IPS-18a (cell line): ENCODE measurements around the gene USF2.

Experiments used
- H3K27ac ChIP-seq: one replicate; pipeline ENCODE4 v1.5.1; 2013; ENCODE audit warnings: low read length
- H3K27me3 ChIP-seq: one replicate; pipeline ENCODE4 v1.6.1; 2013; ENCODE audit warnings: mild to moderate bottlenecking, low read length; ENCODE audit not compliant: control insufficient read depth, insufficient read depth
- H3K36me3 ChIP-seq: one replicate; pipeline ENCODE4 v1.6.1; 2013; ENCODE audit warnings: low read depth, low read length; ENCODE audit not compliant: control insufficient read depth
- H3K4me1 ChIP-seq: one replicate; pipeline ENCODE4 v1.6.1; 2013; ENCODE audit warnings: low read depth, low read length; ENCODE audit not compliant: control insufficient read depth
- H3K4me3 ChIP-seq: one replicate; pipeline ENCODE4 v1.5.1; 2013; ENCODE audit warnings: low read length
- H3K9ac ChIP-seq: one replicate; pipeline ENCODE4 v1.6.1; 2013; ENCODE audit warnings: mild to moderate bottlenecking, low read length, moderate library complexity
- H3K9me3 ChIP-seq: one replicate; pipeline ENCODE4 v1.6.1; 2013; ENCODE audit warnings: low read depth, low read length; ENCODE audit not compliant: control insufficient read depth

The USF2 gene

GRCh38 chr19:35311901-35312665, 43.3 kb downstream of the USF2 start:
- no peaks in the 10 kb centered on the region for H3K9me3 ChIP-seq
- no peaks in the 10 kb centered on the region for H3K27me3 ChIP-seq
- H3K9ac ChIP-seq, result no peak overlapping the region
- H3K36me3 ChIP-seq, result no peaks in the 10 kb centered on the region
- H3K4me1 ChIP-seq, result no peaks in the 10 kb centered on the region
- no peak overlapping the region for H3K4me3 ChIP-seq
- no peak overlapping the region for H3K27ac ChIP-seq

GRCh38 chr19:35313587-35313986, 44.8 kb downstream of the USF2 start:
- no peak overlapping the region for H3K27ac ChIP-seq
- H3K4me1 ChIP-seq, result no peaks in the 10 kb centered on the region
- no peak overlapping the region for H3K4me3 ChIP-seq
- no peaks in the 10 kb centered on the region for H3K36me3 ChIP-seq
- H3K27me3 ChIP-seq, result no peaks in the 10 kb centered on the region
- no peak overlapping the region for H3K9ac ChIP-seq
- H3K9me3 ChIP-seq, result no peaks in the 10 kb centered on the region

DNA sequence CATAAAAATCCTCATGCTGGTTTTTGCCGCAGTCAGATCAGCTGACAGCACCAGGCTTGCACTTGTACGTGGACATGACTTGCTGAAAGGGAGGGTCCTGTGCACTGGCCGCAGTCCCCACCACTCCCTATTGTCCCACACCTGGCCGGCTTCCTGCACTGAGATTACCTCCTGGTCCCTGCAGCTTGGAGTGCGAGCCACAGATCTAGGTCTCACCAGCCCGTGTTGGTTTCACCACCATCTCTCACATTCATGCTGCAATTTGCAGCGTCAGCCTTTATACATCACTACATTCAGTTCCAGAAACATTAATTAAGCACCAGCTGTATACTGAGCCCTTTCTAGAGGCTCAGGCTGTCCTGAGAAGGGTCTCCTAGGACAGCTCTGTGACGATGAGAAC, 45.3 kb downstream of the USF2 start:
- H3K4me1 ChIP-seq, result no peaks in the 10 kb centered on the region
- H3K9ac ChIP-seq, result no peak overlapping the region
- H3K27ac ChIP-seq, result no peak overlapping the region

GRCh38 chr19:35314858-35315470, 46.2 kb downstream of the USF2 start:
- Histone ChIP-seq H3K9ac (no peak overlapping the region), H3K27ac (no peak overlapping the region), H3K4me1 (no peaks in the 10 kb centered on the region), H3K9me3 (no peaks in the 10 kb centered on the region), H3K27me3 (no peaks in the 10 kb centered on the region), H3K4me3 (no peak overlapping the region), H3K36me3 (no peaks in the 10 kb centered on the region)

More for the DNA sequence above, 45.3 kb downstream of the USF2 start:
- Histone ChIP-seq H3K4me3 (no peak overlapping the region), H3K9me3 (no peaks in the 10 kb centered on the region), H3K27me3 (no peaks in the 10 kb centered on the region), H3K36me3 (no peaks in the 10 kb centered on the region)

GRCh38 chr19:35315883-35316282, 47.1 kb downstream of the USF2 start:
- no peak overlapping the region for H3K27ac ChIP-seq
- no peaks in the 10 kb centered on the region for H3K4me1 ChIP-seq
- no peak overlapping the region for H3K4me3 ChIP-seq

GRCh38 chr19:35316560-35316959, 47.8 kb downstream of the USF2 start:
- H3K9me3 ChIP-seq, result no peaks in the 10 kb centered on the region
- no peak overlapping the region for H3K27ac ChIP-seq
- H3K4me3 ChIP-seq, result no peak overlapping the region
- H3K27me3 ChIP-seq, result no peaks in the 10 kb centered on the region
- no peaks in the 10 kb centered on the region for H3K36me3 ChIP-seq
- no peak overlapping the region for H3K9ac ChIP-seq
- no peaks in the 10 kb centered on the region for H3K4me1 ChIP-seq

More at GRCh38 chr19:35315883-35316282, 47.1 kb downstream of the USF2 start:
- Histone ChIP-seq H3K9ac (no peak overlapping the region), H3K9me3 (no peaks in the 10 kb centered on the region), H3K36me3 (no peaks in the 10 kb centered on the region), H3K27me3 (no peaks in the 10 kb centered on the region)

DNA sequence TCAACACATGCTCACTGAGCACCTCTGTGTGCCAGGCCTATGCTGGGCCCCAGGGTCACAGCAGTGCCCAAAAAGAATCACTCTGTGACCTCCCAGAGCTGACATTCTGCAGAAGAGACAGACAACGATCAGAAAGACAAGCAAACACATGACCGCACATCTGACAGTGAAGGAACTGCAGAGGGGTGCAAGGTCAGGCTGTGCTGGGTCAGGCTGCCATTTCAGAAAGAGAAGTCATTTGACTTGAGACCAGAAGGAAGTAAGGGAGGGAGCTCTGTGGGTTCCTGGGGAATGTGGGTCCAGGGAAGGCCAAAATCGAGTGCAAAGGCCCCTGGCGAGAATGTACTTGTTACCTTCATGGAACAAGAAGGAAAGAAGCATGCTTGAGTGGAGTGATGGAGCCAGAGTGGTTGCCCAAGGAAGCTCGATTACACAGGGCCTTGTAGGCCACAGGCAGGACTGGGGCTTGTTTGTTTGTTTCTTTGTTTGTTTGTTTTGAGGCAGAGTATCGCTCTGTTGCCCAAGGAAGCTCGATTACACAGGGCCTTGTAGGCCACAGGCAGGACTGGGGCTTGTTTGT, 48.8 kb downstream of the USF2 start:
- no peak overlapping the region for H3K4me3 ChIP-seq
- no peaks in the 10 kb centered on the region for H3K4me1 ChIP-seq
- H3K9ac ChIP-seq, result no peak overlapping the region
- H3K27ac ChIP-seq, result no peak overlapping the region
- H3K36me3 ChIP-seq, result no peaks in the 10 kb centered on the region
- H3K9me3 ChIP-seq, result no peaks in the 10 kb centered on the region
- no peaks in the 10 kb centered on the region for H3K27me3 ChIP-seq

DNA sequence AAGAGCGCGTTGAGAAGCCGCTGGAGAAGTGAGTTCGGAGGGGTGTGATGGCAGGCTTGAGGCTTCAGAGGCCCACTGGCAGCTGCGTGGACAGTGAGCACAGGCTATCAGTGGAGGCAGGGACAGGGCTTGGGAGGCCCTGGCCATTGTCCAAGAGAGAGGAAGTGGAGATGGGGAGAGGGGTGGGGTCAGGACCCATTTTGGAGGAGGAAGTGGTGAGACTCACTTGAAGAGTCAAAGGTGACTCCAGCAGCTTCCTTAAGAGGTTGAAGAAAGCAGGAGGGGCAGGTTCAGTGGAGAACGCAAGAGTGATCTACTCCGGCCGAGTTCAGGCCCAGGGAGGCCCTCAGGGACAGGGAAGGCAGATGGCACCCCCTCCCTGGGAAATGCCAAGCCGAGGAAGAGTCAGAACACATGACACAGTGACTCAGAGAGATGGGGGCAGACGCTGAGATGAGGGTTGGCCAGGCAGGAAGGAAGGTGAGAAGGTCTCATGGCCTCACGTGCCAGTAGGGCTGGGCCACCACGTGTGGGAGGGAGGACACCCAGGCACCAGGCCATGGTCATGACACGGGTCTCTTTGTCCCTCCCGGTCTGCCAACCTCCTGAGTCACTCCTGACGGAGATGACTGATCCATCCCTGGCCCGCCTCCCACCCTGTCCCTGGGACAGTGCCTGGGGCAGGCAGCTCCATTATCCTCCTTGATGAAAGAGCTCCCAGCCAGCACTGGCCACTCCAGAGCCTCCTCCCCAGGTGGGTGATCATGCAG, 50.1 kb downstream of the USF2 start:
- H3K9me3 ChIP-seq, result no peaks in the 10 kb centered on the region
- no peaks in the 10 kb centered on the region for H3K4me1 ChIP-seq
- no peak overlapping the region for H3K9ac ChIP-seq
- no peaks in the 10 kb centered on the region for H3K36me3 ChIP-seq
- H3K4me3 ChIP-seq, result no peak overlapping the region
- H3K27me3 ChIP-seq, result no peaks in the 10 kb centered on the region
- no peak overlapping the region for H3K27ac ChIP-seq

DNA sequence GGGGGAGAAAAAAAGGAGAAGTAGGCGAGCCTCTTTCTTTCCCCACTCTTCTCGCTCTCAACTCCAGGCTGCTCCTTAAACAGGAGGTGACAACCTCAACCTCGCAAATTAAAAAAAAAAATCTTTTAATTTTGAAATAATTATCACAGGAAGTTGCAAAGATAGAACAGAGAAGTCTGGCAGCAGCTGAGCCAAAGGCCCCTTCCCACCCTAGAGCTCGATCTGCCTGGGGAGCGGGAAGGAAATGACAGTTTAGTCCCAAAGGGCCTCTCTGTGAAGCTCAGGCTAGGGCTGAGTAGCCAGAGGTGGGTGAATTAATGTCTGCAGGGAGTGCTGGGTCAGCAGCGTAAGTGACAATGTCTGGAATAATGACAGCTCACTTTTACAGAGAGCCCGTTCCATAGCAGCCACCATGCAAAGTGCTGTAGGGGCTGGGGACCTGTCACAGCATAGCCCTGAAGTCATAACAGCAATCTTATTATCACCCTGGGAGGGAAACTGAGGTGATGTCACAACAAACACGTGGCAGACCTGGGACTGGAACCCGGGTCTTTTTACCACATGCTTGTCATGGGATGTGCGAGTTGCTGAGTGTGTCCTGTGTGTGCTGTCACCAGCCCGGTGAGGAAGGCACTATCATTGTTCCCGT, 51.4 kb downstream of the USF2 start:
- Histone ChIP-seq H3K4me1 (no peaks in the 10 kb centered on the region), H3K36me3 (no peaks in the 10 kb centered on the region), H3K9ac (no peak overlapping the region), H3K4me3 (no peak overlapping the region), H3K27ac (no peak overlapping the region), H3K9me3 (no peaks in the 10 kb centered on the region), H3K27me3 (no peaks in the 10 kb centered on the region)

DNA sequence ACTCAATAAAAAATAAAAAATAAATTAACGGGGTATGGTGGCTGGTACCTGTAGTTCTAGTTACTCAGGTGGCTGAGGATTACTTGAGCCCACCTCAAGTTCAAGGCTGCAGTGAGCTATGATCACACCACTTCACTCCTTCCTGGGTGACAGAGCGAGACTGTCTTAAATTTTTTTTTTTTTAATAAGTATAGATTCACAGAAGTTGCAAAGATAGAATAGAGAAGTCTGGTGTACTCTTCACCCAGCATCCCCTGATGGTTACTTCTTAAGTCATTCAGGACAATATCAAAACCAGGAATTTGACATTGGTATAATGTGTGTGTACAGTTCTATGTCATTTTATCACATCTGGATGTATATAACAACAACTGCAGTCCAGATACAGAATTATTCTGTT, 52.5 kb downstream of the USF2 start:
- no peaks in the 10 kb centered on the region for H3K36me3 ChIP-seq
- no peak overlapping the region for H3K27ac ChIP-seq
- H3K9me3 ChIP-seq, result no peaks in the 10 kb centered on the region
- no peak overlapping the region for H3K4me3 ChIP-seq
- no peaks in the 10 kb centered on the region for H3K4me1 ChIP-seq
- no peak overlapping the region for H3K9ac ChIP-seq
- no peaks in the 10 kb centered on the region for H3K27me3 ChIP-seq

GRCh38 chr19:35322014-35322413, 53.3 kb downstream of the USF2 start:
- no peaks in the 10 kb centered on the region for H3K9me3 ChIP-seq
- H3K4me3 ChIP-seq, result no peak overlapping the region

More at GRCh38 chr19:35322014-35322413, 53.3 kb downstream of the USF2 start:
- Histone ChIP-seq H3K9ac (no peak overlapping the region), H3K27ac (no peak overlapping the region), H3K27me3 (no peaks in the 10 kb centered on the region), H3K36me3 (no peaks in the 10 kb centered on the region), H3K4me1 (no peaks in the 10 kb centered on the region)
